Activated CD8-positive, alpha-beta T cell treated with anti-CD3 and anti-CD28 coated beads for 36 hours (primary cell): ENCODE data around the gene MEG3. TPM values are rescaled to one million over a fixed set of nuclear protein-coding genes. Genes with fewer than 3 reads are reported as not detected.

ENCODE experiments used
- ATAC-seq: fragments of 200-7000 bp; cut with Tn5 transposase; one replicate; pipeline ENCODE4 v1.10.0; 2021; ENCODE audit warnings: mild to moderate bottlenecking, moderate library complexity
- CTCF ChIA-PET: fragments of 350-600 bp; sonication (Branson Sonifier 250); formaldehyde crosslinking; loops from one replicate; lab custom pipeline; 2021; ENCODE audit warnings: antibody characterized with exemption; lab: Charles Lee
- POLR2A ChIA-PET: fragments of 350-600 bp; sonication (Branson Sonifier 250); formaldehyde crosslinking; loops from one replicate; lab custom pipeline; 2021; ENCODE audit warnings: antibody characterized with exemption; lab: Charles Lee
- DNase-seq: peaks from one replicate; pipeline ENCODE4 v3.0.0-alpha.2; 2020
- H3K27ac Mint-ChIP-seq: one replicate; pipeline ENCODE4 v1.8.0; 2021; ENCODE audit warnings: mild to moderate bottlenecking, mixed read lengths
- H3K27me3 Mint-ChIP-seq: one replicate; pipeline ENCODE4 v1.8.0; 2021; ENCODE audit warnings: mixed read lengths
- H3K36me3 Mint-ChIP-seq: one replicate; pipeline ENCODE4 v1.8.0; 2021; ENCODE audit warnings: low read depth, mixed read lengths
- H3K4me1 Mint-ChIP-seq: one replicate; pipeline ENCODE4 v1.8.0; 2021; ENCODE audit warnings: low read depth, mixed read lengths
- H3K4me3 Mint-ChIP-seq: one replicate; pipeline ENCODE4 v1.8.0; 2021; ENCODE audit warnings: mild to moderate bottlenecking, moderate library complexity, mixed read lengths
- H3K9me3 Mint-ChIP-seq: one replicate; pipeline ENCODE4 v1.8.0; 2021; ENCODE audit warnings: mixed read lengths
- intact Hi-C: fragments of 100-400 bp; cut with micrococcal nuclease; formaldehyde crosslinking; loops from one replicate; pipeline ENCODE4 v1.10.0; 2022
- total RNA-seq, 2 experiments: library from RNA; stranded (reverse); gene quantifications; one replicate each; pipeline ENCODE4 v1.2.3, GENCODE V29; 2021
- TF ChIP-seq, protein P1 (sequence below): fragments of 200-600 bp; IDR thresholded peaks from one replicate; pipeline ENCODE4 v1.8.0; 2022; ENCODE audit warnings: antibody characterized with exemption, mild to moderate bottlenecking

Gene MEG3
- total RNA-seq, 2 experiments from 2014 or later: not detected

DNA sequence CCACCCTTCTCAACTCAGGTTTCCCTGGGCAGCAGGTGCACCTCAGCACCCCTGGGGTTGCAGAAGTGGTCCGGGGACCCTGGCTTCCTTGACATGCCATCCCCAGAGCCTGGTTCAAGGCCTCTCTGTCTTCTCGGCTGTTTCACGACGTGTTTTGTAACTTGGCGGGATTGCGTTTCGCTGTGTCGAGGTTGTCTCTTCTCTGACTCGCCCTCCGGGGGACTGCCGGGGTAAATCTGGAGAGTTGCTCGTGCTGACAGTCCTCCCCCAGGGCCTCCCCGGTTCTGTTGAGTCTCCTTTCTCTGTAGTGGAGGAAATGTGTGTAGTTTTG lies 25.6 kb downstream of the MEG3 start:
- H3K4me1 Mint-ChIP-seq: no peaks in the 10 kb centered on the region
- no peak for ATAC-seq
- TF ChIP-seq, protein P1, sequence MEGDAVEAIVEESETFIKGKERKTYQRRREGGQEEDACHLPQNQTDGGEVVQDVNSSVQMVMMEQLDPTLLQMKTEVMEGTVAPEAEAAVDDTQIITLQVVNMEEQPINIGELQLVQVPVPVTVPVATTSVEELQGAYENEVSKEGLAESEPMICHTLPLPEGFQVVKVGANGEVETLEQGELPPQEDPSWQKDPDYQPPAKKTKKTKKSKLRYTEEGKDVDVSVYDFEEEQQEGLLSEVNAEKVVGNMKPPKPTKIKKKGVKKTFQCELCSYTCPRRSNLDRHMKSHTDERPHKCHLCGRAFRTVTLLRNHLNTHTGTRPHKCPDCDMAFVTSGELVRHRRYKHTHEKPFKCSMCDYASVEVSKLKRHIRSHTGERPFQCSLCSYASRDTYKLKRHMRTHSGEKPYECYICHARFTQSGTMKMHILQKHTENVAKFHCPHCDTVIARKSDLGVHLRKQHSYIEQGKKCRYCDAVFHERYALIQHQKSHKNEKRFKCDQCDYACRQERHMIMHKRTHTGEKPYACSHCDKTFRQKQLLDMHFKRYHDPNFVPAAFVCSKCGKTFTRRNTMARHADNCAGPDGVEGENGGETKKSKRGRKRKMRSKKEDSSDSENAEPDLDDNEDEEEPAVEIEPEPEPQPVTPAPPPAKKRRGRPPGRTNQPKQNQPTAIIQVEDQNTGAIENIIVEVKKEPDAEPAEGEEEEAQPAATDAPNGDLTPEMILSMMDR: no peak
- H3K4me3 Mint-ChIP-seq: no peak overlapping the region
- no peaks in the 10 kb centered on the region for H3K9me3 Mint-ChIP-seq
- DNase-seq: no peak
- no peaks in the 10 kb centered on the region for H3K27me3 Mint-ChIP-seq
- ChIA-PET CTCF (interaction anchor here (0.9 to 1.4 kb wide), 4 partner anchors 8 to 246 kb away, joined by 3 to 4 read pairs (median 3); no protein-coding TSS in a partner anchor), POLR2A (no interaction called here)
- no peaks in the 10 kb centered on the region for H3K36me3 Mint-ChIP-seq
- H3K27ac Mint-ChIP-seq: no peak overlapping the region
- intact Hi-C loops: no loop called here

DNA sequence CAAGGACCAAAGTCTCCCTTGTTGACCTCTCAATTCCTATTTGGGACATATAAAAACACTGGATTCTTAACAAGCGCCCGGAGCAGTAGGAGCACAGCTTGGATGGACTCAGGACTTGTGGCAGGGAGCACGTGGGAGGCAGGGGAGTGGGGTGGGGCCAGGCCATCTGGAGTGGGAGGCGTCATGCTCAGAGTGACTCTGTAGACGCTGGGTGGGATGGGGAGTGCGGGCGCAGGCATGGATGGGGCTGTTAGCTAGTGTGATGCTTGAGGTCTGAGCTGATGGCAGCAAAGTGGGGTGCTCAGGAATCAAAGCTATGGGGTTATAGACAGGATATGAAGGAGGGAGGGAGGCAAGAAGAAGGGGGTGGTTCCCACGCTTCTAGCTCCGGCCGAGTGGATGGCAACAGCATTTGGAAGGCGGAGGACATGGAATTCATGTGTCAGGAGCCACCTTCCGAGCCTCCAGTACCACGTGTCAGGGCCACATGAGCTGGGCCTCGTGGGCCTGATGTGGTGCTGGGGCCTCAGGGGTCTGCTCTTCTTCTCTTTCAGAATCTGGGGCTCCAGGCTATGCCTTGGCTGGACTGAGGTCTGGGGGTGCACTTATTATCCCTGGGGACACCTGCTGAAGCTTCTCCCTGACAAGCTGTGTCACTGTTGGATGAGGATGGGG lies 26.2 kb downstream of the MEG3 start:
- Mint-ChIP-seq H3K4me3 (no peak overlapping the region), H3K27ac (no peak overlapping the region), H3K36me3 (no peaks in the 10 kb centered on the region), H3K9me3 (no peaks in the 10 kb centered on the region), H3K4me1 (no peaks in the 10 kb centered on the region), H3K27me3 (no peaks in the 10 kb centered on the region)
- TF ChIP-seq, protein P1: no peak
- intact Hi-C loops: no loop called here
- ChIA-PET POLR2A (no interaction called here), CTCF (interaction anchor here (0.9 to 1.3 kb wide), 2 partner anchors 11 to 48 kb away, joined by 3 to 4 read pairs; no protein-coding TSS in a partner anchor)
- ATAC-seq (no peak), DNase-seq (no peak)

DNA sequence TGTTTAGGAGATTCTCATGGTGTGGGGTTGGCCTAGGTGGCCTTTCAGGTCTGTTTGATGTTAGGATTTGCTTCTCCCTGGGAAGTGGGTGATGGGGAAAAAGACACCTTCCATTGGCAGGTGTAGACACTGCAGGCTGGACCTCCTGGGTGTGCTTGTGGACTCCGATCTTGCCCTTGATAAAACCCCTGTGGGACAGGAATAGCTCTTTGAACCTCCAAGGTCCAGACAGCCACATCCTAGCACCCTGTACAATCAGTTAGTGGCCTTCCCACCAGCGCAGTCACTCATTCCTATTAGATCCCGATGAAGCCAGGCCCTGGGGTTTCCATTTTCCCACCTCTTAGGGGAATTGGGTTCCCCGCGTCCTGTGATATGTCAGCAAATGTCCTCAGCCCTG lies 28.5 kb downstream of the MEG3 start:
- no peaks in the 10 kb centered on the region for H3K36me3 Mint-ChIP-seq
- no peaks in the 10 kb centered on the region for H3K4me1 Mint-ChIP-seq
- H3K27ac Mint-ChIP-seq: no peak overlapping the region
- H3K4me3 Mint-ChIP-seq: no peak overlapping the region
- no peaks in the 10 kb centered on the region for H3K27me3 Mint-ChIP-seq
- CTCF ChIA-PET: interaction anchor here (1.0 kb wide), 1 partner anchor 42 kb away, joined by 3 read pairs; no protein-coding TSS in a partner anchor
- ATAC-seq: no peak
- intact Hi-C loops: no loop called here
- POLR2A ChIA-PET: no interaction called here
- DNase-seq: no peak
- TF ChIP-seq, protein P1: no peak
- H3K9me3 Mint-ChIP-seq: no peaks in the 10 kb centered on the region

DNA sequence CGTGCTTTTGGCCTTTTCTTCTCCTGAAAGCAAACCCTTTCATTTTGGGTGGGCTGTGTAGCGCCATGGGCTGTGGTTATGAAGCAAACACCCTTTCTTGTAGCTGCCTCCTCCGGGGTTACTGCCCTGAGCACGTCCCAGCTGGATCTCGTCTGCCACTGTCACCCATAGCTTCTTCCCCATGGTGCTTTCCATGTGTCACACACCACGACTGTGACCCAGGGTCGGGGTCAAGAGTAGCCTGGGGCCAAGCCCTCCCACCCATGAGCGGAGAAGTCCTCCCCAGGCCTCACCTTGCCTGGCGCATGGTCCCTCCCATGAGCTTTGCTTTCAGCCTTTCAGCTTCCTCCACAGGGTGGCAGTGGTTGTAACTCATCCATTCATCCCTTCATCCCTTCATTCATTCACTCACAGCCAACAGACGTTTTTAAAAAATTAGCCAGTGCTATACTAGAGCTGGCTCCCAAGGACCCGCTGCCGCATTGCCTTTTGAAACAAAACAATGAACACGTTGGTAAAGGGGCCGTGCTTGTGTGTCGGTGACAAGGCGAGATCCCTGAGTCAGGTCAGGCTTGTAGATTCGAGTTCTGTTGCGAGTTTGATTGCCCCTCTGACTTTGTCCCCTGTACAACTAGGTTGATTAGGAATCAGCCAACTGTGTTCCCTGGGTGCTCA lies 29.5 kb downstream of the MEG3 start:
- H3K9me3 Mint-ChIP-seq: no peaks in the 10 kb centered on the region
- no peak overlapping the region for H3K27ac Mint-ChIP-seq
- ATAC-seq (no peak), DNase-seq (no peak)
- TF ChIP-seq, protein P1: no peak
- ChIA-PET POLR2A (no interaction called here), CTCF (no interaction called here)
- H3K4me3 Mint-ChIP-seq: no peak overlapping the region
- intact Hi-C loops: no loop called here
- H3K36me3 Mint-ChIP-seq: no peaks in the 10 kb centered on the region
- no peaks in the 10 kb centered on the region for H3K27me3 Mint-ChIP-seq
- H3K4me1 Mint-ChIP-seq: no peaks in the 10 kb centered on the region
